Measurements from ENCODE around the gene SYT8.

SYT8 gene

GRCh38 chr11:1834062-1834610 is 654 bp upstream of the SYT8 start:
- DNase-seq: no peak

- no peak for DNase-seq
Measured at GRCh38 chr11:1835671-1836010, 851 bp downstream of the SYT8 start.

GRCh38 chr11:1836011-1836945 is 1.5 kb downstream of the SYT8 start:
- DNase-seq: no peak

- DNase-seq: peak; percentile 56
Measured at GRCh38 chr11:1837171-1838076, 2.6 kb downstream of the SYT8 start.

GRCh38 chr11:1838077-1838425 is 3.3 kb downstream of the SYT8 start:
- no peak for DNase-seq

GRCh38 chr11:1838426-1839144 is 3.8 kb downstream of the SYT8 start, which contains the start of gene TNNI2:
TSS of gene TNNI2 (plus strand) at chr11:1838981. CDS start at chr11:1839697, 716 bp downstream.
- no peak for DNase-seq

- no peak for DNase-seq
Measured at GRCh38 chr11:1839204-1839923, 4.6 kb downstream of the SYT8 start.

GRCh38 chr11:1839924-1840779 is 5.4 kb downstream of the SYT8 start:
- DNase-seq: no peak

GRCh38 chr11:1840780-1841480 is 6.1 kb downstream of the SYT8 start:
- no peak for DNase-seq

- no peak for DNase-seq
Measured at GRCh38 chr11:1841511-1842148, 6.8 kb downstream of the SYT8 start.

- DNase-seq: no peak
Measured at GRCh38 chr11:1842149-1843097, 7.6 kb downstream of the SYT8 start.

- no peak for DNase-seq
Measured at GRCh38 chr11:1843098-1843473, 8.3 kb downstream of the SYT8 start.

GRCh38 chr11:1843796-1844195 is 9.0 kb downstream of the SYT8 start:
- DNase-seq: no peak

- DNase-seq: no peak
Measured at GRCh38 chr11:1844221-1845094, 9.7 kb downstream of the SYT8 start.

GRCh38 chr11:1845095-1845429 is 10.3 kb downstream of the SYT8 start:
- DNase-seq: no peak

- no peak for DNase-seq
Measured at GRCh38 chr11:1845561-1846452, 11.0 kb downstream of the SYT8 start.

- DNase-seq: no peak
Measured at GRCh38 chr11:1846453-1846932, 11.7 kb downstream of the SYT8 start.
